GM19351 (cell line): ENCODE measurements around the gene FN1.

Source experiments
- ATAC-seq: cut with Tn5 transposase; IDR thresholded peaks from one replicate; pipeline ENCODE4 v1.9.1; 2021; ENCODE audit warnings: mild to moderate bottlenecking, moderate library complexity; ENCODE audit not compliant: unreplicated experiment

The FN1 gene

GRCh38 chr2:215356334-215356947 lies 79.4 kb downstream of the FN1 start:
- ATAC-seq = no peak

DNA sequence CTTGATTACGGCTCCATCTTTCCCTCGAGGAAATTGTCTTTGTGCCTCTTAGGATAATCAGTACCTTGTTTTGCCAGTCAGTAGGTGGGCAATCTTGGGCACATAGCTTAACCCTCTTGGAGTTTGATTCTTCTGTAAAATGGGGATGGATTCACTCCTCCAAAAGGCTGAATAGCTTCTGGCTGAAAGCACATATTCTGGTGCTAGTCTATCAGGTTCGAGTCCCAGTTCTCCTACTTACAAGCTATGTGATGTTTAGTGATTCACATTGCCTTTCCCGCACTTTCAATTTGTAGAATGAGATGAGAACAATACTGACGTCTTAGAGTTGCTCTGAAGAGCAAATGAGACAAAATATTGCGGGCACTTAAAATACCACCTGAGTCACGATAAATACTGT lies 80.1 kb downstream of the FN1 start:
- ATAC-seq = no peak

GRCh38 chr2:215354771-215355695 lies 80.8 kb downstream of the FN1 start:
- no peak for ATAC-seq

DNA sequence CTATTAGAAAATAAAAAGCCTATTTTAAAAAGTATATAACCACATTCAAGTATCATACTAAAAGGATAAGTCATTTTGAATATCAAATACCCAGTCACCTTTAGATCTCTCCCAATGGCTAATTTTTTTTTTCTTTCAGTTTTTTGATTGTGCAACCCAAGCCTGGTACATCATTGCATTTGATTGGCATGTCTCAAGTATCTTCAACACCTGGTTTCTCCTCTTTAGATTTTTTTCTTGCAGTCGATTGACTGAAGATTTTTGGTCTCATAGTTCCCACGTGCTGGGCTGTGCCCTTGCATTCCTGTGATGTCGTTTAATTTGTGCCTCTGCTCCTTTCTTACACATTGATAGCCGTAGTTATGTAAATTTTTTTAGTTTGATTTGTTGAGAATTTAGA lies 83.3 kb downstream of the FN1 start:
- ATAC-seq = no peak

DNA sequence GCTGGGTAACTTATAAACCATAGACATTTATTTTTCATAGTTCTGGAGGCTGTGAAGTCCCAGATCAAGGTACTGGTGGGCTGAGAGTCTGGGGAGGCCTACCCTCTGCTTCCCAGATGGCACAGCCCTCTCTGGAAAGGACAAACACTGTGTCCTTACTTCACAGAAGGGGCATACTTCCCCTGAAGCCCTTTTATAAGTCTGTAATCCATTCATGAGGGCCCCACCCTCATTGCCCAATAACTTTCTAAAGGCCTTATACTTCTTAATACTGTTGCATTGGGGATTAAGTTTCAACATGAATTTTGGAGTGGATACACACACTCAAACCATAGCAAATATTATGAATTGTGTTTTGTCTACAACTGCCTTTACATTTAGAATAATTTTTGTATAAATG lies 88.0 kb downstream of the FN1 start:
- no peak for ATAC-seq

GRCh38 chr2:215338883-215339679 lies 96.8 kb downstream of the FN1 start:
- ATAC-seq = no peak

DNA sequence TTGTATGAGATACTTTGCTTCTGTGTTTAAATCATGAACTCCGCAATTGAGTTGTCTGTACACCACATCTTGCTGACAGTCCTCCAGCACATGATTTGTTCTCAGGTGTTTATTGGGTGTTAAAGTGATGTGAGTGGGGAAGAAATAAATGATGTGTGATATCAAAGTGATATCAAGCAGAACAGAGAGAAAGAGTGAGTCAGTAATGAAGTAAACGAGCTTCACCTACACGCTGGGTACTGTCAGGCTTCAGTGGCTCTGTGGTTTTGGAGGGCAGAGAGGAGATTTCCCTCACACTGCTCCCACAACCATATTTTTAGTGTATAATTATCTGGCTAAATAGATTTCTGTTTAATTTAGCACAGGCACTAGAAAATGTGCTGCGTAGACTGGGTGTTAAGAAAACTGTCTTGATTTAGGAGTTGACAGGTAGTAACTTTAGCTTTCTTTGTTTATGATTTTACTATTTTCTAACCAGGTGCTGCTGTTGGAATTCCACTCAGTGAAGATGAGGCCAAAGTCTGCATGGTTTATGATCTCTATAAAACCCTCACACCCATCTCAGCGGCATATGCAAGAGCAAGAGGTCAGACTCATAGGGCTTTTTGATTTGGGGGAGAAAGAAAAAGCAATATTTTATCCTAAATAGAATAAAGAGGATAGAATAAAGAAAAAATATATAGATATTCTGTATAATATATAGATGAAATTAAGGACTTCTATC lies 102.8 kb downstream of the FN1 start:
- ATAC-seq = no peak

DNA sequence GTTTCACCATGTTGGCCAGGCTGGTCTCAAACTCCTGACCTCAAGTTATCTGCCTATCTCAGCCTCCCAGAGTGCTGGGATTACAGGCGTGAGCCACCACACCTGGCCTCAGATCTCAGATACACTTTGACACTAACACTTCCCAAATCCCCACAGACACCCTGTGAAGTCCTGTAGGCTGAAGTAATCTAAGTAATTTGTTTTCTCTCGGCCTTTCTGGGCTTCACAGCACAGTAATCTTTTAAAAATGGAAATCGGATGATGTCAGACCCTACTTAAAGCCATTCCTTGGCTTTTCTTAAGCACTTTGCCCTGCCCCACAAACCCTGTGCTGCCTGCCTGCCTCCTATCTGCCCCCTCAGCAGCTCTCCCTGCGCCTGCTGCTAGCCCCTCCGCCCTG lies 107.8 kb downstream of the FN1 start:
- no peak for ATAC-seq

- ATAC-seq = no peak
Measured at GRCh38 chr2:215324811-215325210, 111.1 kb downstream of the FN1 start.

- ATAC-seq = no peak
Measured at GRCh38 chr2:215320679-215321078, 115.2 kb downstream of the FN1 start.

- ATAC-seq = no peak
Measured at GRCh38 chr2:215320102-215320501, 115.8 kb downstream of the FN1 start.

- no peak for ATAC-seq
Measured at GRCh38 chr2:215319500-215319899, 116.4 kb downstream of the FN1 start.

- ATAC-seq = no peak
Measured at GRCh38 chr2:215316336-215316735, 119.5 kb downstream of the FN1 start.

DNA sequence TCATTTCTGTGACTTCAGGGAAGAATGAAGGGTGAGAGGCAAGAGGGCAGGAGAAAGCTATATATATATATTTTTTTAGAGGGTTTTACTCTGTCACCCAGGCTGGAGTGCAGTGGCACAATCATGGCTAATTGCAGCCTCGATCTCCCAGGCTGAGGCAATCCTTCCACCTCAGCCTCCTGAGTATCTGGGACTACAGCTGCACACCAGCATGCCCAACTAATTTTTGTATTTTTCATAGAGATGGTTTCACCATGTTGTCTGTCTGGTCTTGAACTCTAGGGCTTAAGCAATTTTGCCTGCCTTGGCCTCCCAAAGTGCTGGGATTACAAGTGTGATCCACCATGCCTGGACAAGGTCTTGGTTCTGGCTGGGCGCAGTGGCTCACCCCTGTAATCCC lies 120.6 kb downstream of the FN1 start:
- no peak for ATAC-seq

GRCh38 chr2:215314896-215315295 lies 121.0 kb downstream of the FN1 start:
- ATAC-seq = no peak

DNA sequence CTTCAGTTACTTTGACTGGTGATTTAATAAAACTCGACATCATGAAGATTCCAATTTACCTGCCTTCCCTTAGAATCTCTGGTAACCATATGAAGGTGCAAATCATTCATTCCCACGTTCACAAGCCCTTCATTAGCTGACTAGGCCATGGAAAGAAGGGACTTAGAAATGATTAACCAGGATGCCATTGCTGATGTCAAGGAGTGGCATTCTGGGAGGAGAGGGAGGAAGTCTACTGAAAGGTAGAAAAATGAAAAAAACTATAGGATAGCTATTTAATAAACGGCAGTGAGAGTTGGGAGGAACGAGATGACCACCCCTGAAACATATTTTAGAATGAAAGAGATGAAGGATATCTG lies 122.6 kb downstream of the FN1 start:
- ATAC-seq = no peak

- ATAC-seq = peak; percentile 97
Measured at GRCh38 chr2:215311625-215312396, 124.1 kb downstream of the FN1 start, which contains the start of gene ATIC. Gene ATIC, plus strand, starts transcription at chr2:215312059. Its CDS starts 84 bp downstream, at chr2:215312143.

DNA sequence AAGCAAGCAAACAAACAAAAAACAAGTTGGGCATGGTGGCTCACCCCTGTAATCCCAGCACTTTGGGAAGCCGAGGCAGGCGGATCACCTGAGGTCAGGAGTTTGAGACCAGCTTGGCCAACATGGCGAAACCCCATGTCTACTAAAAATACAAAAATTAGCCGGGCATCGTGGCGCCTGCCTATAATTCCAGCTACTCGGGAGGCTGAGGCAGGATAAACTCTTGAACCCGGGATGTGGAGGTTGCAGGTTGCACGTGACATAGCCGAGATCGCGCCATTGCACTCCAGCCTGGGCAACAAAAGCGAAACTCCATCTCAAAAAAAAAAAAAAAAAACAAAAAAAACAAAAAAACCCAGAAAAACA lies 124.6 kb downstream of the FN1 start:
- ATAC-seq = peak; percentile 17
